K562 (cell line): Measurements from ENCODE around the gene PRDX2. TPM values are rescaled to one million over a fixed set of nuclear protein-coding genes. Genes with fewer than 3 reads are reported as not detected.

ENCODE experiments used
- ELK1 ChIP-seq: sonication (generic); formaldehyde crosslinking; IDR thresholded peaks from 2 replicates; pipeline ENCODE4 v1.8.1; 2022; ENCODE audit warnings: missing genetic modification reagents
- ERF ChIP-seq: fragments of 450-650 bp; formaldehyde crosslinking; IDR thresholded peaks from 2 replicates; pipeline ENCODE4 v1.4.0; 2020; ENCODE audit warnings: mild to moderate bottlenecking, mixed read lengths
- JUNB ChIP-seq: fragments of 450-650 bp; formaldehyde crosslinking; conservative IDR thresholded peaks from 2 replicates; pipeline ENCODE4 v1.4.0; 2020; ENCODE audit warnings: mild to moderate bottlenecking
- LARP7 ChIP-seq: fragments of 450-650 bp; IDR thresholded peaks from 2 replicates; pipeline ENCODE4 v1.6.1; 2016
- MXD1 ChIP-seq: fragments of 250-450 bp; sonication (Bioruptor Pico); IDR thresholded peaks from 2 replicates; pipeline ENCODE4 v1.8.0; 2021; ENCODE audit warnings: borderline replicate concordance, mild to moderate bottlenecking, moderate library complexity; ENCODE audit not compliant: poor library complexity, severe bottlenecking
- MYBL2 ChIP-seq, 2 experiments: fragments of 450-650 bp in 1 of 2; sonication (generic) in 1 of 2; formaldehyde crosslinking in 1 of 2; IDR thresholded peaks; 2 replicates each; pipeline versions ENCODE4 v1.6.1 to v1.8.1; 2017 to 2022; ENCODE audit warnings: borderline replicate concordance in 1 of 2, inconsistent platforms in 1 of 2, low read depth in 1 of 2, mild to moderate bottlenecking in 1 of 2, missing genetic modification reagents in 1 of 2, moderate library complexity in 1 of 2
- NCOA4 ChIP-seq: fragments of 450-650 bp; IDR thresholded peaks from 2 replicates; pipeline ENCODE4 v1.6.1; 2018; ENCODE audit warnings: mild to moderate bottlenecking; ENCODE audit not compliant: partially characterized antibody
- NFIC ChIP-seq: fragments of 450-650 bp; IDR thresholded peaks from 2 replicates; pipeline ENCODE4 v1.6.1; 2017; ENCODE audit warnings: mild to moderate bottlenecking, inconsistent platforms
- PRDM10 ChIP-seq: fragments of 450-650 bp; IDR thresholded peaks from 2 replicates; pipeline ENCODE4 v1.6.1; 2018; ENCODE audit not compliant: partially characterized antibody
- RBM22 ChIP-seq: fragments of 200-400 bp; formaldehyde crosslinking; IDR thresholded peaks from 2 replicates; pipeline ENCODE4 v1.6.1; 2018; ENCODE audit warnings: low read length, low read depth; ENCODE audit not compliant: poor library complexity, severe bottlenecking
- RREB1 ChIP-seq: fragments of 250-450 bp; sonication (Bioruptor Pico); IDR thresholded peaks from 2 replicates; pipeline ENCODE4 v1.4.0; 2020
- USF1 ChIP-seq: sonication (generic); formaldehyde crosslinking; IDR thresholded peaks from 2 replicates; pipeline ENCODE4 v1.9.0; 2022; ENCODE audit warnings: mild to moderate bottlenecking, missing genetic modification reagents
- ZNF274 ChIP-seq: IDR thresholded peaks from 2 replicates; pipeline ENCODE4 v1.6.1; 2011; ENCODE audit warnings: low read depth, mild to moderate bottlenecking, low read length, moderate library complexity, borderline replicate concordance
- ZNF77 ChIP-seq: fragments of 250-450 bp; sonication (Bioruptor Pico); IDR thresholded peaks from 2 replicates; pipeline ENCODE4 v1.5.0; 2020
- polyA plus RNA-seq, 8 experiments: library from polyadenylated mRNA; depleted of rRNA in 4 of 8; stranded (reverse) in 5 of 8; unstranded in 3 of 8; fragments of >200 nt; fragmentation: Nextera tagmentation in 2 of 8; fragmentation: Illumina TruSeq in 1 of 8; extraction: Ambion mirVana in 2 of 8; extraction: Trizol in 1 of 8; gene quantifications; 2 replicates each; pipeline versions ENCODE4 v1.2.1 to v1.2.3, GENCODE V29; 2011 to 2014; ENCODE audit warnings: inconsistent platforms in 1 of 8, missing spikeins in 1 of 8
- total RNA-seq, 7 experiments: library from RNA; depleted of rRNA in 6 of 7; stranded (reverse); fragments of >200 nt in 6 of 7; fragmentation: Illumina TruSeq in 2 of 7; extraction: Trizol in 2 of 7; gene quantifications; 2 replicates each; pipeline versions ENCODE4 v1.2.1 to v1.2.3, GENCODE V29; 2011 to 2021; ENCODE audit warnings: low replicate concordance in 1 of 7

PRDX2 gene
- total and polyA plus RNA-seq, 9 of the 15 experiments (the other 6 are each of a cell fraction or from before 2014, with no cell fraction given): 206 to 1,183 (median 415) TPM

GRCh38 chr19:12847159-12848139 lies 45.8 kb upstream of the PRDX2 start (continued):
- TF ChIP-seq PRDM10 (peak; percentile 21), LARP7 (no peak), NCOA4 (no peak), MXD1 (CRISPR knock-in tag) (no peak), ZNF274 (no peak), NFIC (peak; percentile 19; the same call in 1 of the 2 replicates), USF1 (CRISPR knock-in tag) (peak; percentile 82), JUNB (CRISPR knock-in tag) (no peak), RBM22 (peak; percentile 52), ERF (CRISPR knock-in tag) (no peak), ELK1 (CRISPR knock-in tag) (no peak), MYBL2 (IDR thresholded peaks at IDR 0.05; ENCODE audit: low read depth) (no peak), MYBL2 (CRISPR knock-in tag; IDR thresholded peaks at IDR 0.05; ENCODE audit: borderline replicate concordance) (no peak), ZNF77 (CRISPR knock-in tag) (no peak), RREB1 (no peak)
